ENCODE results near the gene SEPTIN10.

The SEPTIN10 gene

DNA sequence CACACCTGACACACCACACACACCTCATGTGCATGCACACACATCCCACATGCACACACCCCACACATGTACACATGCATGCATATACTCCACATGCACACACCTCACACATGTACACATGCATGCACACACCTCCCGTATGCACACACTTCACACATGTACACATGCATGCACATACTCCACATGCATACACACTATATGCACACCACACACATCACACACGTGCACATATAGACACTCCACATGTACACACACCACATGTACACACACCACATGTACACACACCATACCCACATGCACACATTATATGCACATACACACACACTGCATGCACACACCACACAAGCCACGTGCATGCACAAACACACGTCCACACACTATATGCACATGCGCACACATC lies 100.5 kb downstream of the SEPTIN10 start:
- Histone ChIP-seq H3K4me1 (ENCODE audit: control insufficient read depth, insufficient read depth, low read length, poor library complexity, severe bottlenecking) (no peaks in the 10 kb centered on the region), H3K27me3 (replicated peaks; ENCODE audit: control insufficient read depth, insufficient read depth, low read length, poor library complexity, severe bottlenecking) (no peaks in the 10 kb centered on the region), H3K9me3 (ENCODE audit: control insufficient read depth, low read length) (no peaks in the 10 kb centered on the region), H3K4me3 (ENCODE audit: insufficient read depth, low read depth, low read length, poor library complexity, severe bottlenecking) (no peak overlapping the region), H3K27ac (ENCODE audit: insufficient read depth, low read length, poor library complexity, severe bottlenecking) (no peak overlapping the region), H3K36me3 (ENCODE audit: control insufficient read depth, insufficient read depth, low read length) (no peaks in the 10 kb centered on the region)
- no peak for DNase-seq

- Histone ChIP-seq H3K27me3 (replicated peaks; ENCODE audit: control insufficient read depth, insufficient read depth, low read length, poor library complexity, severe bottlenecking) (no peaks in the 10 kb centered on the region), H3K4me1 (ENCODE audit: control insufficient read depth, insufficient read depth, low read length, poor library complexity, severe bottlenecking) (no peaks in the 10 kb centered on the region), H3K4me3 (ENCODE audit: insufficient read depth, low read depth, low read length, poor library complexity, severe bottlenecking) (no peak overlapping the region), H3K36me3 (ENCODE audit: control insufficient read depth, insufficient read depth, low read length) (no peaks in the 10 kb centered on the region), H3K27ac (ENCODE audit: insufficient read depth, low read length, poor library complexity, severe bottlenecking) (no peak overlapping the region), H3K9me3 (ENCODE audit: control insufficient read depth, low read length) (no peaks in the 10 kb centered on the region)
- DNase-seq = no peak
Measured at GRCh38 chr2:109512076-109512475, 101.7 kb downstream of the SEPTIN10 start.

GRCh38 chr2:109511168-109511567 lies 102.6 kb downstream of the SEPTIN10 start:
- no peak for DNase-seq
- no peak overlapping the region for H3K27ac ChIP-seq (ENCODE audit: insufficient read depth, low read length, poor library complexity, severe bottlenecking)
- H3K27me3 ChIP-seq (replicated peaks; ENCODE audit: control insufficient read depth, insufficient read depth, low read length, poor library complexity, severe bottlenecking) = no peaks in the 10 kb centered on the region
- H3K4me1 ChIP-seq (ENCODE audit: control insufficient read depth, insufficient read depth, low read length, poor library complexity, severe bottlenecking) = no peaks in the 10 kb centered on the region
- no peaks in the 10 kb centered on the region for H3K9me3 ChIP-seq (ENCODE audit: control insufficient read depth, low read length)
- H3K4me3 ChIP-seq (ENCODE audit: insufficient read depth, low read depth, low read length, poor library complexity, severe bottlenecking) = no peak overlapping the region
- H3K36me3 ChIP-seq (ENCODE audit: control insufficient read depth, insufficient read depth, low read length) = no peaks in the 10 kb centered on the region

GRCh38 chr2:109510136-109511028 lies 103.4 kb downstream of the SEPTIN10 start:
- Histone ChIP-seq H3K36me3 (ENCODE audit: control insufficient read depth, insufficient read depth, low read length) (no peaks in the 10 kb centered on the region), H3K27ac (ENCODE audit: insufficient read depth, low read length, poor library complexity, severe bottlenecking) (no peak overlapping the region), H3K27me3 (replicated peaks; ENCODE audit: control insufficient read depth, insufficient read depth, low read length, poor library complexity, severe bottlenecking) (no peaks in the 10 kb centered on the region), H3K4me1 (ENCODE audit: control insufficient read depth, insufficient read depth, low read length, poor library complexity, severe bottlenecking) (no peaks in the 10 kb centered on the region), H3K4me3 (ENCODE audit: insufficient read depth, low read depth, low read length, poor library complexity, severe bottlenecking) (no peak overlapping the region), H3K9me3 (ENCODE audit: control insufficient read depth, low read length) (no peaks in the 10 kb centered on the region)
- DNase-seq = peak; percentile 34 to 50 (median 41)

GRCh38 chr2:109508556-109508955 lies 105.2 kb downstream of the SEPTIN10 start:
- Histone ChIP-seq H3K9me3 (ENCODE audit: control insufficient read depth, low read length) (no peaks in the 10 kb centered on the region), H3K36me3 (ENCODE audit: control insufficient read depth, insufficient read depth, low read length) (no peaks in the 10 kb centered on the region), H3K27me3 (replicated peaks; ENCODE audit: control insufficient read depth, insufficient read depth, low read length, poor library complexity, severe bottlenecking) (no peaks in the 10 kb centered on the region), H3K27ac (ENCODE audit: insufficient read depth, low read length, poor library complexity, severe bottlenecking) (no peak overlapping the region), H3K4me3 (ENCODE audit: insufficient read depth, low read depth, low read length, poor library complexity, severe bottlenecking) (no peak overlapping the region), H3K4me1 (ENCODE audit: control insufficient read depth, insufficient read depth, low read length, poor library complexity, severe bottlenecking) (no peaks in the 10 kb centered on the region)
- no peak for DNase-seq

- H3K4me3 ChIP-seq (ENCODE audit: insufficient read depth, low read depth, low read length, poor library complexity, severe bottlenecking) = no peak overlapping the region
- no peak for DNase-seq
Measured at GRCh38 chr2:109507828-109508227, 105.9 kb downstream of the SEPTIN10 start.

GRCh38 chr2:109507217-109507616 lies 106.5 kb downstream of the SEPTIN10 start:
- no peak for DNase-seq
- H3K4me3 ChIP-seq (ENCODE audit: insufficient read depth, low read depth, low read length, poor library complexity, severe bottlenecking) = no peak overlapping the region
- no peaks in the 10 kb centered on the region for H3K27me3 ChIP-seq (replicated peaks; ENCODE audit: control insufficient read depth, insufficient read depth, low read length, poor library complexity, severe bottlenecking)

More at GRCh38 chr2:109507828-109508227, 105.9 kb downstream of the SEPTIN10 start:
- H3K27ac ChIP-seq (ENCODE audit: insufficient read depth, low read length, poor library complexity, severe bottlenecking) = no peak overlapping the region
- no peaks in the 10 kb centered on the region for H3K36me3 ChIP-seq (ENCODE audit: control insufficient read depth, insufficient read depth, low read length)
- no peaks in the 10 kb centered on the region for H3K9me3 ChIP-seq (ENCODE audit: control insufficient read depth, low read length)
- no peaks in the 10 kb centered on the region for H3K27me3 ChIP-seq (replicated peaks; ENCODE audit: control insufficient read depth, insufficient read depth, low read length, poor library complexity, severe bottlenecking)
- H3K4me1 ChIP-seq (ENCODE audit: control insufficient read depth, insufficient read depth, low read length, poor library complexity, severe bottlenecking) = no peaks in the 10 kb centered on the region

DNA sequence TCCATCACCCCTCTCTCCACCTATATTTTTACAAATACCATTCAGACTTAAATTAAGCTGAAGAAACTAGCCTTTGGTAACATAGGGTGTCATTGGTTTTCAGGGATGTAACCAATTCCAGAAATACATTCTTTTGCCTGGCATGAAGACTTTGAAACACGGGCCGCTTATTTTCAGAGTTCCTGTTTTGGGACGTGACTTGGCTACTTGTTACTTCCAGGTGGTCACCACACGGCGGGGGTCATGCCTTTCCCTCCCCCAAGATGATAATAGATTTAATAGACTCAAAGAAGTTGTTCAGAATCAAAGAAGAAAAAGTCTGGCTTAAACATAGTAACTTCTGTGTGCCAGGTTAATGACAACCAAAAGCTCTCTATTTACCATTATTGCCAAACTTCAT lies 110.6 kb downstream of the SEPTIN10 start:
- H3K4me3 ChIP-seq (ENCODE audit: insufficient read depth, low read depth, low read length, poor library complexity, severe bottlenecking) = no peak overlapping the region
- no peak overlapping the region for H3K27ac ChIP-seq (ENCODE audit: insufficient read depth, low read length, poor library complexity, severe bottlenecking)
- DNase-seq = no peak
- no peaks in the 10 kb centered on the region for H3K4me1 ChIP-seq (ENCODE audit: control insufficient read depth, insufficient read depth, low read length, poor library complexity, severe bottlenecking)
- H3K27me3 ChIP-seq (replicated peaks; ENCODE audit: control insufficient read depth, insufficient read depth, low read length, poor library complexity, severe bottlenecking) = no peaks in the 10 kb centered on the region
- H3K9me3 ChIP-seq (ENCODE audit: control insufficient read depth, low read length) = no peaks in the 10 kb centered on the region
- H3K36me3 ChIP-seq (ENCODE audit: control insufficient read depth, insufficient read depth, low read length) = no peaks in the 10 kb centered on the region

More at GRCh38 chr2:109507217-109507616, 106.5 kb downstream of the SEPTIN10 start:
- Histone ChIP-seq H3K27ac (ENCODE audit: insufficient read depth, low read length, poor library complexity, severe bottlenecking) (no peak overlapping the region), H3K9me3 (ENCODE audit: control insufficient read depth, low read length) (no peaks in the 10 kb centered on the region), H3K36me3 (ENCODE audit: control insufficient read depth, insufficient read depth, low read length) (no peaks in the 10 kb centered on the region), H3K4me1 (ENCODE audit: control insufficient read depth, insufficient read depth, low read length, poor library complexity, severe bottlenecking) (no peaks in the 10 kb centered on the region)

DNA sequence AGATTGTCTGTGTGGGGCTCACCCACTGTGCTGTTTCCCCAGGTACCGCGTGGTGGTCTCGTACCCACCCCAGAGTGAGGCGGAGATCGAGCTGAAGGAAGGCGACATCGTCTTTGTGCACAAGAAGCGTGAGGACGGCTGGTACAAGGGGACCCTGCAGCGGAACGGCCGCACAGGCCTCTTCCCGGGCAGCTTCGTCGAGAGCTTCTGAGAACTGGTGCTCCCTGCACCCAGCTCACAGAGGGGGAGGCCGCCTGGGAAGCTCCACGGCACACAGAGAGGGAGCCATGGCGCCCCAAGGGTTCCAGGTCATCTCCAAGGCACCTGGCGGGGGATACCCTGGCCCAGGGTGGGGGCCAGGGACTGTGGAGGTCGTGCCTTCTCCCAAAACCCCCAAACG lies 112.3 kb downstream of the SEPTIN10 start:
- no peaks in the 10 kb centered on the region for H3K27me3 ChIP-seq (replicated peaks; ENCODE audit: control insufficient read depth, insufficient read depth, low read length, poor library complexity, severe bottlenecking)
- no peaks in the 10 kb centered on the region for H3K36me3 ChIP-seq (ENCODE audit: control insufficient read depth, insufficient read depth, low read length)
- H3K4me3 ChIP-seq (ENCODE audit: insufficient read depth, low read depth, low read length, poor library complexity, severe bottlenecking) = no peak overlapping the region
- H3K4me1 ChIP-seq (ENCODE audit: control insufficient read depth, insufficient read depth, low read length, poor library complexity, severe bottlenecking) = no peaks in the 10 kb centered on the region
- H3K27ac ChIP-seq (ENCODE audit: insufficient read depth, low read length, poor library complexity, severe bottlenecking) = no peak overlapping the region
- H3K9me3 ChIP-seq (ENCODE audit: control insufficient read depth, low read length) = no peaks in the 10 kb centered on the region
- no peak for DNase-seq

- Histone ChIP-seq H3K4me1 (ENCODE audit: control insufficient read depth, insufficient read depth, low read length, poor library complexity, severe bottlenecking) (no peaks in the 10 kb centered on the region), H3K4me3 (ENCODE audit: insufficient read depth, low read depth, low read length, poor library complexity, severe bottlenecking) (no peak overlapping the region), H3K27ac (ENCODE audit: insufficient read depth, low read length, poor library complexity, severe bottlenecking) (no peak overlapping the region), H3K27me3 (replicated peaks; ENCODE audit: control insufficient read depth, insufficient read depth, low read length, poor library complexity, severe bottlenecking) (no peaks in the 10 kb centered on the region), H3K9me3 (ENCODE audit: control insufficient read depth, low read length) (no peaks in the 10 kb centered on the region), H3K36me3 (ENCODE audit: control insufficient read depth, insufficient read depth, low read length) (no peaks in the 10 kb centered on the region)
- DNase-seq = no peak
Measured at GRCh38 chr2:109500910-109501309, 112.9 kb downstream of the SEPTIN10 start.

Measured in effector memory CD4-positive, alpha-beta T cell (primary cell).